Measurements from ENCODE around the gene PRKAG2. TPM values are rescaled to one million over a fixed set of nuclear protein-coding genes. Genes with fewer than 3 reads are reported as not detected.

The PRKAG2 gene
- total and polyA plus RNA-seq, 4 donors = 3.6 to 25.1 (median 16.8) TPM

GRCh38 chr7:151711906-151712809 is 164.8 kb downstream of the PRKAG2 start (continued):
- no peak for TF ChIP-seq ATF3 (IDR thresholded peaks at IDR 0.05)

- Histone ChIP-seq H3K36me3 (ENCODE audit: control insufficient read depth in 4 of 4, insufficient read depth in 3 of 4, low read depth in 1 of 4, low read length in 3 of 4) (no peaks in the 10 kb centered on the region), H3K4me1 (ENCODE audit: control insufficient read depth in 4 of 4, insufficient read depth in 4 of 4, low read length in 3 of 4) (peaks cover 22 to 45% (median 37%) of the 10 kb centered on the region in 4 donors), H3K9me3 (ENCODE audit: control insufficient read depth in 4 of 4, low read length in 3 of 4) (no peaks in the 10 kb centered on the region), H3K4me3 (ENCODE audit: low read depth in 1 of 3, low read length in 3 of 3) (no peak overlapping the region), H3K27me3 (ENCODE audit: control insufficient read depth in 4 of 4, insufficient read depth in 4 of 4, low read length in 3 of 4) (no peaks in the 10 kb centered on the region), H3K27ac (ENCODE audit: low read depth in 1 of 2, low read length in 2 of 2) (peak overlapping the region; percentile 91 to 95), H3K9ac (ENCODE audit: low read depth in 1 of 2, low read length in 2 of 2) (peak overlapping the region in 1 of 2 donors; percentile 71)
- no peak for DNase-seq (ENCODE audit: low spot score)
- WGBS = 93% methylated on average over 3 of the region's 3 CpGs
- TF ChIP-seq GABPA (IDR thresholded peaks at IDR 0.05 in 1 of 2, conservative IDR thresholded peaks at IDR 0.05 in 1 of 2) = no peak
- TF ChIP-seq FOXA1 (IDR thresholded peaks at IDR 0.05) = no peak
- TF ChIP-seq CTCF (IDR thresholded peaks at IDR 0.05; ENCODE audit: low read depth, low read length, missing input control) = no peak
- TF ChIP-seq NR2F2 (IDR thresholded peaks at IDR 0.05) = no peak
- no peak for TF ChIP-seq EGR1 (IDR thresholded peaks at IDR 0.05; ENCODE audit: low read depth in 2 of 2)
- TF ChIP-seq FOXA2 (IDR thresholded peaks at IDR 0.05) = no peak
- no peak for TF ChIP-seq SP1 (IDR thresholded peaks at IDR 0.05)
- TF ChIP-seq RAD21 (IDR thresholded peaks at IDR 0.05) = no peak
- TF ChIP-seq ATF3 (IDR thresholded peaks at IDR 0.05) = no peak
These were observed 165.5 kb downstream of the PRKAG2 start for GRCh38 chr7:151711435-151711872.

DNA sequence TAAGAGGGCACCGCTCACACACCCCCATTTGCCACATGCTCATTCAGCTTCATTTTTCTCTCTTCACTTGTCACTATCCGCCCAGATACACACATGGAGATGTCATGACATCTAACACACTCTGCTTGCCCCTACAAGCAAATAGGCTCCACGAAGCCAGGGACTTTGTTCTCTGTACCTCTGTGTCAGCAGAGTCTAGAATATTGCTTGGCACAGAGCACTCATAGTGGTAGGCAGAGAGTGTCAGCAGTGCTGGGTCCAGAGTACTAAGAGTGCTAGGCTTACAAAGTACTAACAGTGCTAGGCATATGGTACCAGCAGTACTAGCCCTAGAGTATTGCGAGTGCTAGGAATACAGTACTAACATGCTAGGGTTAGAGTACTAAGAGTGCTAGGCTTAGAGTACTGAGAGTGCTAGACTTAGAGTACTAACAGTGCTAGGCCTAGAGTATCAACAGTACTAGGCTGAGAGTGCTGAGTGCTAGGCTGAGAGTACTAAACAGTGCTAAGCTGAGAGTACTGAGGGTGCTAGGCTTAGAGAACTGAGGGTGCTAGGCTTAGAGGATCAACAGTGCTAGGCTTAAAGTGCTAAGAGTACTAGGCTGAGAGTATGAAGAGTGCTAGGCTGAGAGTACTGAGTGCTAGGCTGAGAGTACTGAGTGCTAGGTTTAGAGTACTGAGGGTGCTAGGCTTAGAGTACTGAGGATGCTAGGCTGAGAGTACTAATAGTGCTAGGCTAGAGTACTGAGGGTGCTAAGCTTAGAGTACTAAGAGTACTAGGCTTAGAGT is 166.1 kb downstream of the PRKAG2 start:
- peaks cover 24 to 39% (median 31%) of the 10 kb centered on the region in 4 donors for H3K4me1 ChIP-seq (ENCODE audit: control insufficient read depth in 4 of 4, insufficient read depth in 4 of 4, low read length in 3 of 4)
- peak; percentile 43 for TF ChIP-seq FOXA2 (IDR thresholded peaks at IDR 0.05)
- no peak for TF ChIP-seq EGR1 (IDR thresholded peaks at IDR 0.05; ENCODE audit: low read depth in 2 of 2)
- TF ChIP-seq RAD21 (IDR thresholded peaks at IDR 0.05) = peak; percentile 68 to 71
- peak; percentile 100 for TF ChIP-seq SP1 (IDR thresholded peaks at IDR 0.05)
- peak; percentile 87 for TF ChIP-seq ZBTB33 (IDR thresholded peaks at IDR 0.05)
- no peak for TF ChIP-seq TAF1 (conservative IDR thresholded peaks at IDR 0.05)
- TF ChIP-seq ATF3 (IDR thresholded peaks at IDR 0.05) = no peak
- peak; percentile 100 for TF ChIP-seq HNF4A (conservative IDR thresholded peaks at IDR 0.05)
- TF ChIP-seq NR2F2 (IDR thresholded peaks at IDR 0.05) = no peak
- peak; percentile 75 to 76 for TF ChIP-seq JUND (IDR thresholded peaks at IDR 0.05)
- TF ChIP-seq GABPA (IDR thresholded peaks at IDR 0.05 in 1 of 2, conservative IDR thresholded peaks at IDR 0.05 in 1 of 2) = no peak
- peak; percentile 82 for TF ChIP-seq YY1 (IDR thresholded peaks at IDR 0.05)
- TF ChIP-seq HNF4G (IDR thresholded peaks at IDR 0.05) = peak; percentile 99
- TF ChIP-seq FOXA1 (IDR thresholded peaks at IDR 0.05) = peak; percentile 69
- TF ChIP-seq, protein P1, sequence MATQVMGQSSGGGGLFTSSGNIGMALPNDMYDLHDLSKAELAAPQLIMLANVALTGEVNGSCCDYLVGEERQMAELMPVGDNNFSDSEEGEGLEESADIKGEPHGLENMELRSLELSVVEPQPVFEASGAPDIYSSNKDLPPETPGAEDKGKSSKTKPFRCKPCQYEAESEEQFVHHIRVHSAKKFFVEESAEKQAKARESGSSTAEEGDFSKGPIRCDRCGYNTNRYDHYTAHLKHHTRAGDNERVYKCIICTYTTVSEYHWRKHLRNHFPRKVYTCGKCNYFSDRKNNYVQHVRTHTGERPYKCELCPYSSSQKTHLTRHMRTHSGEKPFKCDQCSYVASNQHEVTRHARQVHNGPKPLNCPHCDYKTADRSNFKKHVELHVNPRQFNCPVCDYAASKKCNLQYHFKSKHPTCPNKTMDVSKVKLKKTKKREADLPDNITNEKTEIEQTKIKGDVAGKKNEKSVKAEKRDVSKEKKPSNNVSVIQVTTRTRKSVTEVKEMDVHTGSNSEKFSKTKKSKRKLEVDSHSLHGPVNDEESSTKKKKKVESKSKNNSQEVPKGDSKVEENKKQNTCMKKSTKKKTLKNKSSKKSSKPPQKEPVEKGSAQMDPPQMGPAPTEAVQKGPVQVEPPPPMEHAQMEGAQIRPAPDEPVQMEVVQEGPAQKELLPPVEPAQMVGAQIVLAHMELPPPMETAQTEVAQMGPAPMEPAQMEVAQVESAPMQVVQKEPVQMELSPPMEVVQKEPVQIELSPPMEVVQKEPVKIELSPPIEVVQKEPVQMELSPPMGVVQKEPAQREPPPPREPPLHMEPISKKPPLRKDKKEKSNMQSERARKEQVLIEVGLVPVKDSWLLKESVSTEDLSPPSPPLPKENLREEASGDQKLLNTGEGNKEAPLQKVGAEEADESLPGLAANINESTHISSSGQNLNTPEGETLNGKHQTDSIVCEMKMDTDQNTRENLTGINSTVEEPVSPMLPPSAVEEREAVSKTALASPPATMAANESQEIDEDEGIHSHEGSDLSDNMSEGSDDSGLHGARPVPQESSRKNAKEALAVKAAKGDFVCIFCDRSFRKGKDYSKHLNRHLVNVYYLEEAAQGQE (IDR thresholded peaks at IDR 0.05) = peak; percentile 73
- TF ChIP-seq, protein P2, sequence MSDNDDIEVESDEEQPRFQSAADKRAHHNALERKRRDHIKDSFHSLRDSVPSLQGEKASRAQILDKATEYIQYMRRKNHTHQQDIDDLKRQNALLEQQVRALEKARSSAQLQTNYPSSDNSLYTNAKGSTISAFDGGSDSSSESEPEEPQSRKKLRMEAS (IDR thresholded peaks at IDR 0.05) = peak; percentile 93
- TF ChIP-seq RXRA (IDR thresholded peaks at IDR 0.05) = peak; percentile 97 to 99

More for the DNA sequence above, 166.1 kb downstream of the PRKAG2 start:
- no peak for DNase-seq (ENCODE audit: low spot score)
- no peak overlapping the region for H3K4me3 ChIP-seq (ENCODE audit: low read depth in 1 of 3, low read length in 3 of 3)
- H3K36me3 ChIP-seq (ENCODE audit: control insufficient read depth in 4 of 4, insufficient read depth in 3 of 4, low read depth in 1 of 4, low read length in 3 of 4) = no peaks in the 10 kb centered on the region
- 55% methylated on average over 4 of the region's 4 CpGs for WGBS
- H3K9me3 ChIP-seq (ENCODE audit: control insufficient read depth in 4 of 4, low read length in 3 of 4) = no peaks in the 10 kb centered on the region
- no peaks in the 10 kb centered on the region for H3K27me3 ChIP-seq (ENCODE audit: control insufficient read depth in 4 of 4, insufficient read depth in 4 of 4, low read length in 3 of 4)
- H3K9ac ChIP-seq (ENCODE audit: low read depth in 1 of 2, low read length in 2 of 2) = peak overlapping the region in 1 of 2 donors; percentile 57
- H3K27ac ChIP-seq (ENCODE audit: low read depth in 1 of 2, low read length in 2 of 2) = peak overlapping the region; percentile 91 to 95
